AG04450 (cell line): ENCODE data around the gene DLK2. TPM values are rescaled to one million over a fixed set of nuclear protein-coding genes. Genes with fewer than 3 reads are reported as not detected.

Source experiments
- CTCF ChIA-PET: fragments of 300-600, 350-600 bp; formaldehyde crosslinking; extraction: SDS; loops from one replicate; lab custom pipeline; 2022; ENCODE audit warnings: antibody characterized with exemption, inconsistent platforms; lab: Charles Lee
- POLR2A ChIA-PET: fragments of 350-600 bp; formaldehyde crosslinking; extraction: SDS; loops from one replicate; lab custom pipeline; 2021; ENCODE audit warnings: antibody characterized with exemption, inconsistent platforms; lab: Yijun Ruan, JAX
- DNase-seq: peaks from one replicate; pipeline ENCODE4 v3.0.0-alpha.2; 2011; ENCODE audit warnings: low read depth, low spot score
- H3K27ac ChIP-seq: one replicate; pipeline ENCODE4 v1.5.1; 2012; ENCODE audit warnings: low read depth, low read length, control low read depth
- H3K27me3 ChIP-seq: one replicate; pipeline ENCODE4 v1.6.0; 2012; ENCODE audit warnings: low read length; ENCODE audit not compliant: control insufficient read depth, insufficient read depth
- H3K4me3 ChIP-seq: 2 replicates; pipeline ENCODE4 v1.5.1; 2011; ENCODE audit warnings: mild to moderate bottlenecking, low read depth, low read length, control low read depth
- H3K9me3 ChIP-seq: 2 replicates; pipeline ENCODE4 v1.5.1; 2012; ENCODE audit warnings: low read length; ENCODE audit not compliant: control insufficient read depth, insufficient read depth
- polyA plus RNA-seq: library from polyadenylated mRNA; depleted of rRNA; stranded (reverse); fragments of >200 nt; gene quantifications from 2 replicates; pipeline ENCODE4 v1.2.3, GENCODE V29; 2011; rRNA removed
- small RNA-seq: library from RNA; depleted of rRNA; stranded (forward); fragments of <200 nt; gene quantifications from one replicate; pipeline ENCODE3, GENCODE V24; 2012; ENCODE audit warnings: low read depth; ENCODE audit not compliant: insufficient read length
- TF ChIP-seq, protein P1 (sequence below): IDR thresholded peaks from 2 replicates; pipeline ENCODE4 v1.5.1; 2011; ENCODE audit warnings: low read depth, low read length, control low read depth, inconsistent platforms

The DLK2 gene
- polyA plus RNA-seq, 1 experiment: 0.62 TPM

DNA sequence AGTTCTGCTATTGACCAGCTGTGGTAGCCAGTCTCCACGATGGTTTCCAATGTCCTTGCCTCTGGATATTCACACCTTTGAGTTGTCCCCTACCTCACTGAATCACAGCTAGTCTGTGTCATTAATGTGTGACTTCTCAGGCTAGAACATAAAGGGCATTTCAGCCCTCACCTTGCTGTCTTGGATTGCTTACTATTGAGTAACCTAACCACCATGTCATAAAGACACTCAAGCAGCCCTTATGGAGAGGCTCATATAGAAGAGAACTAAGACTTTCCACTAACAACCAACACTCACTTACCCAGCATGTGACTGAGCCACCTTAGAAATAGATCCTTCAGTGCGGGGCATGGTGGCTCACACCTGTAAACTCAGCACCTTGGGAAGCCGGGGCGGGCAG lies 47.1 kb downstream of the DLK2 start:
- peaks cover 10% of the 10 kb centered on the region; the same call in 1 of the 2 replicates for H3K9me3 ChIP-seq
- TF ChIP-seq, protein P1, sequence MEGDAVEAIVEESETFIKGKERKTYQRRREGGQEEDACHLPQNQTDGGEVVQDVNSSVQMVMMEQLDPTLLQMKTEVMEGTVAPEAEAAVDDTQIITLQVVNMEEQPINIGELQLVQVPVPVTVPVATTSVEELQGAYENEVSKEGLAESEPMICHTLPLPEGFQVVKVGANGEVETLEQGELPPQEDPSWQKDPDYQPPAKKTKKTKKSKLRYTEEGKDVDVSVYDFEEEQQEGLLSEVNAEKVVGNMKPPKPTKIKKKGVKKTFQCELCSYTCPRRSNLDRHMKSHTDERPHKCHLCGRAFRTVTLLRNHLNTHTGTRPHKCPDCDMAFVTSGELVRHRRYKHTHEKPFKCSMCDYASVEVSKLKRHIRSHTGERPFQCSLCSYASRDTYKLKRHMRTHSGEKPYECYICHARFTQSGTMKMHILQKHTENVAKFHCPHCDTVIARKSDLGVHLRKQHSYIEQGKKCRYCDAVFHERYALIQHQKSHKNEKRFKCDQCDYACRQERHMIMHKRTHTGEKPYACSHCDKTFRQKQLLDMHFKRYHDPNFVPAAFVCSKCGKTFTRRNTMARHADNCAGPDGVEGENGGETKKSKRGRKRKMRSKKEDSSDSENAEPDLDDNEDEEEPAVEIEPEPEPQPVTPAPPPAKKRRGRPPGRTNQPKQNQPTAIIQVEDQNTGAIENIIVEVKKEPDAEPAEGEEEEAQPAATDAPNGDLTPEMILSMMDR: no peak
- ChIA-PET POLR2A (no interaction called here), CTCF (no interaction called here)
- H3K27me3 ChIP-seq: peaks cover 4% of the 10 kb centered on the region
- no peak overlapping the region for H3K27ac ChIP-seq
- no peak for DNase-seq
- no peak overlapping the region for H3K4me3 ChIP-seq

DNA sequence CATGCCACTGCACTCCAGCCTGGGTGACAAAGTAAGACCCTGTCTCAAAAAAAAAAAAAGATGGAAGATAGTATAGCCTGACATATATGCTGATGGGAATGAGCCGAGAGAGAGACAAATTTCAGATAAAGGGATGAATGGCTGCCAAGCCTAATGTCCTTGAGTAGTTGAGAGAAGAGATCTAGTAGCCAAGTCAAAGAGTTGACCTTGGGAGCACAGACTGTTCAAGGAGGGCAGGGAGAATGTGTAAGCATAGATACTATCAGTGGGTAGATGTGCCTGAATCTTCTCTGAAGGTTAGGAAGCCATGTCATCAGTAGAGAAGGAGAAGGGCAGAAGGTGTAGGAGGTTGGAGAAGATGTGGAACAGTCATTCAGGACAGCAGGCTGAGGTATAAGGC lies 48.1 kb downstream of the DLK2 start:
- H3K9me3 ChIP-seq: peaks cover under 1% of the 10 kb centered on the region; the same call in 1 of the 2 replicates
- H3K4me3 ChIP-seq: no peak overlapping the region
- H3K27ac ChIP-seq: no peak overlapping the region
- DNase-seq: no peak
- ChIA-PET POLR2A (no interaction called here), CTCF (no interaction called here)
- TF ChIP-seq, protein P1: no peak
- H3K27me3 ChIP-seq: peaks cover 4% of the 10 kb centered on the region

DNA sequence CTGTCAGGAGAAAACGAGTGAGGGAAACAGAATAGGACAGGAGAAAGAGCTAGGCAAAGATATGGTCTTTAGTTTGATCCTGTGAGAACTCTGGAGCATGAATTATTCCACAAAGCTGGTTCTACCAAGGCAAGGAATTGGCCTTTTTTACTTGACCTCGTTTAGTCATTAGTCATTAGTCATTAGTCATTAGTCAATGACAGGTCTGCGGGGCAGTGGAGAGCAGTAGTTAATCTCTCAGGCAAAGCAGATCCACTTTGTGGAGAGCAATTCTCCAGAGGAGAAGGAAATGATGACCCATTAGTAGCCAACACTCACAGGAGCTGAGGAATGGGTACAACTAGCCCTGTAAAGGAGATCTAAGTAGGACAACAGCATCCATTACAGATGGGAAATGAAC lies 50.0 kb downstream of the DLK2 start:
- Histone ChIP-seq H3K27me3 (peaks cover 4% of the 10 kb centered on the region), H3K27ac (no peak overlapping the region), H3K4me3 (no peak overlapping the region), H3K9me3 (no peaks in the 10 kb centered on the region)
- ChIA-PET CTCF (no interaction called here), POLR2A (no interaction called here)
- no peak for DNase-seq
- TF ChIP-seq, protein P1: no peak

DNA sequence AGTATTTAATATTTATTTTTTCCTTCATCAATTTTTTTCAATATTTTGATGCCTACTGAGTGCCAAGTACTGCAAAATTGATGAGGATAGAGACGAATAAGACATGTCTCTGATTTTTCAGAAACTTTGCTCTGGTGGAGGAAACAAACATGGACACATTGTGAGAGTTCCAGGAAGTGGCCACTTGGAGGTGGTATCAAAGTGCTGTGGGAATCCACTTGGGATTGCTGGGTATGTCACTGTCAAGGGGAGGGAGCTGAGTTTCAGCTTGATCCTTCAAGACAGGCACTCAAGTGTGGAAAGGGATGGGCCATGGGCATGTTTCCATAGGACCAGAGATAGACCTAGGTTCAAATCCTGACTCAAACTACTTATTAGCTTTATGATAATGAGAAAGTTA lies 52.5 kb downstream of the DLK2 start:
- TF ChIP-seq, protein P1: peak; percentile 23
- POLR2A ChIA-PET: no interaction called here
- H3K4me3 ChIP-seq: no peak overlapping the region
- no peak for DNase-seq
- CTCF ChIA-PET: no interaction called here
- no peaks in the 10 kb centered on the region for H3K9me3 ChIP-seq
- no peak overlapping the region for H3K27ac ChIP-seq
- peaks cover 4% of the 10 kb centered on the region for H3K27me3 ChIP-seq

DNA sequence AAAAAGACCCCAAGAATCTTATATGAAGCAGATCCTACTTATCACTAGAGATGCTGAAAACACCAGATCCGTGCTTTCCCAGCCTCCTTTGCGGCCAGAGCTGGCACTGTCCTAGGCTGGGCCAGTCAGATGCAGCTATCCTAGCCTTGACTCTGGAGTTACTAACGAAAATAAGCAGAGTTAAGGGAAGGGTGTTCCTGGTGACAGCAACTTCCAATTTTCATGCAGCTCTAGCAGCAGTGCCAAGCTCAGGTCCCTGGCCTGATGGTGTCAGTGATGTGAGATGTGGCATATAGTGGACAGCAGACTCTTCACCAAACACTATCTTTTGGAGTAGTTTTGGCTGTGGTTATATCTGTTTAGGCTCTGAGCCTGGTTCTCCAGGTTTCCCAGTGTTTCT lies 53.6 kb downstream of the DLK2 start:
- POLR2A ChIA-PET: no interaction called here
- H3K27me3 ChIP-seq: peaks cover 4% of the 10 kb centered on the region
- DNase-seq: no peak
- CTCF ChIA-PET: no interaction called here
- H3K4me3 ChIP-seq: no peak overlapping the region
- H3K9me3 ChIP-seq: no peaks in the 10 kb centered on the region
- TF ChIP-seq, protein P1: no peak
- no peak overlapping the region for H3K27ac ChIP-seq

Small RNAs within 50 kb of the gene (small RNA-seq; reads per million reads assigned to genes)
- gene MIR6780B (not detected), gene RNU6-1113P (not detected)

Other genes starting within 250 kb of the DLK2 start
- 36.9 and 42.4 TPM in 2 replicates for gene DNPH1, start 226.1 kb downstream of the DLK2 start, polyA plus RNA-seq
- not detected in 2 replicates for gene TTBK1, start 212.1 kb downstream of the DLK2 start, polyA plus RNA-seq
- gene SLC22A7, start 157.3 kb downstream of the DLK2 start, polyA plus RNA-seq: not detected in 2 replicates
- gene CRIP3, start 146.7 kb downstream of the DLK2 start, polyA plus RNA-seq: not detected in 2 replicates
- 12.5 and 14.9 TPM in 2 replicates for gene ZNF318, start 85.9 kb downstream of the DLK2 start, polyA plus RNA-seq
- gene ABCC10, start 28.0 kb downstream of the DLK2 start, polyA plus RNA-seq: 10.6 and 12.0 TPM in 2 replicates
- 18.4 and 20.4 TPM in 2 replicates for gene TJAP1, start 22.0 kb upstream of the DLK2 start, polyA plus RNA-seq
- gene LRRC73, start 54.8 kb upstream of the DLK2 start, polyA plus RNA-seq: 0.14 and 0.16 TPM in 2 replicates
- gene YIPF3, start 61.4 kb upstream of the DLK2 start, polyA plus RNA-seq: 241 and 262 TPM in 2 replicates
- gene POLR1C, start 61.5 kb upstream of the DLK2 start, polyA plus RNA-seq: 48.1 and 50.8 TPM in 2 replicates
- gene XPO5, start 120.5 kb upstream of the DLK2 start, polyA plus RNA-seq: 28.4 and 31.5 TPM in 2 replicates
- gene POLH, start 120.6 kb upstream of the DLK2 start, polyA plus RNA-seq: 22.1 and 26.6 TPM in 2 replicates
- gene GTPBP2, start 173.7 kb upstream of the DLK2 start, polyA plus RNA-seq: 60.8 and 72.5 TPM in 2 replicates
- 37.1 and 39.3 TPM in 2 replicates for gene MAD2L1BP, start 180.3 kb upstream of the DLK2 start, polyA plus RNA-seq
- 0.37 and 0.51 TPM in 2 replicates for gene RSPH9, start 189.5 kb upstream of the DLK2 start, polyA plus RNA-seq
- 41.0 and 59.7 TPM in 2 replicates for gene MRPS18A, start 232.2 kb upstream of the DLK2 start, polyA plus RNA-seq